ENCODE measurements around the gene IFNG-AS1.

Gene IFNG-AS1

DNA sequence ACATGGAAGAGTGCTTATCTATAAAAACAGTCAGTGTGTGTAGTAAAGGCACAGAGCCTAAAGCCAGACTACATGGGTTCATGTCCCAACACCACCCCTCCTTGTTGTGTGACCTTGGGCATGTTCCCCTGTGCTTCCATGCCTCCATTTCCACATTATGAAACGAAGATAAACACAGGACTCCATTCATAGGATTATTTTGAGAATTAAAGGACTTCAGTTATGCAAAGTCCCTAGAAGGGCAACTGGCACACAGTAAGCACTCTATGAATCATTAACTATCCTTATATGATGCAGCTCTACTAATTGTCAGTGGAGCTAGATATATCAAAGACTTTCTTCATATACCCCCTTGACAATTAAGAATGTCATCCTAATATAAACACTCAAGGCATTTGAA is 17.8 kb downstream of the IFNG-AS1 start:
- H3K4me3 Mint-ChIP-seq: no peak overlapping the region

GRCh38 chr12:68007466-68007865 is 18.2 kb downstream of the IFNG-AS1 start:
- peaks cover 10% of the 10 kb centered on the region for H3K4me1 Mint-ChIP-seq
- TF ChIP-seq CTCF (IDR thresholded peaks at IDR 0.05; ENCODE audit: unreplicated experiment in 3 of 3): no peak
- H3K4me3 Mint-ChIP-seq: no peak overlapping the region
- H3K27me3 Mint-ChIP-seq (ENCODE audit: low read depth): no peaks in the 10 kb centered on the region
- H3K36me3 Mint-ChIP-seq (ENCODE audit: low read depth): no peaks in the 10 kb centered on the region
- peaks cover 9% of the 10 kb centered on the region for H3K9me3 Mint-ChIP-seq
- H3K27ac Mint-ChIP-seq: peak overlapping the region in 1 of 3 experiments; percentile 56

More for the DNA sequence above, 17.8 kb downstream of the IFNG-AS1 start:
- H3K27me3 Mint-ChIP-seq (ENCODE audit: low read depth): no peaks in the 10 kb centered on the region
- TF ChIP-seq CTCF (IDR thresholded peaks at IDR 0.05; ENCODE audit: unreplicated experiment in 3 of 3): no peak
- H3K4me1 Mint-ChIP-seq: peaks cover 6% of the 10 kb centered on the region
- H3K27ac Mint-ChIP-seq: no peak overlapping the region
- no peaks in the 10 kb centered on the region for H3K36me3 Mint-ChIP-seq (ENCODE audit: low read depth)
- peaks cover 9% of the 10 kb centered on the region for H3K9me3 Mint-ChIP-seq

- Mint-ChIP-seq H3K27me3 (ENCODE audit: low read depth) (no peaks in the 10 kb centered on the region), H3K9me3 (no peaks in the 10 kb centered on the region), H3K36me3 (ENCODE audit: low read depth) (no peaks in the 10 kb centered on the region), H3K4me3 (no peak overlapping the region), H3K27ac (no peak overlapping the region), H3K4me1 (peaks cover 10% of the 10 kb centered on the region)
- no peak for TF ChIP-seq CTCF (IDR thresholded peaks at IDR 0.05; ENCODE audit: unreplicated experiment in 3 of 3)
Observed at GRCh38 chr12:68011206-68011881, 22.1 kb downstream of the IFNG-AS1 start.

GRCh38 chr12:68011882-68012207 is 22.6 kb downstream of the IFNG-AS1 start:
- Mint-ChIP-seq H3K27ac (no peak overlapping the region), H3K4me3 (no peak overlapping the region), H3K27me3 (ENCODE audit: low read depth) (no peaks in the 10 kb centered on the region), H3K4me1 (peaks cover 10% of the 10 kb centered on the region), H3K36me3 (ENCODE audit: low read depth) (no peaks in the 10 kb centered on the region), H3K9me3 (no peaks in the 10 kb centered on the region)
- TF ChIP-seq CTCF (IDR thresholded peaks at IDR 0.05; ENCODE audit: unreplicated experiment in 3 of 3): no peak

- Mint-ChIP-seq H3K4me3 (no peak overlapping the region), H3K27ac (no peak overlapping the region)
- no peak for TF ChIP-seq CTCF (IDR thresholded peaks at IDR 0.05; ENCODE audit: unreplicated experiment in 3 of 3)
Observed at GRCh38 chr12:68012712-68013111, 23.5 kb downstream of the IFNG-AS1 start.

DNA sequence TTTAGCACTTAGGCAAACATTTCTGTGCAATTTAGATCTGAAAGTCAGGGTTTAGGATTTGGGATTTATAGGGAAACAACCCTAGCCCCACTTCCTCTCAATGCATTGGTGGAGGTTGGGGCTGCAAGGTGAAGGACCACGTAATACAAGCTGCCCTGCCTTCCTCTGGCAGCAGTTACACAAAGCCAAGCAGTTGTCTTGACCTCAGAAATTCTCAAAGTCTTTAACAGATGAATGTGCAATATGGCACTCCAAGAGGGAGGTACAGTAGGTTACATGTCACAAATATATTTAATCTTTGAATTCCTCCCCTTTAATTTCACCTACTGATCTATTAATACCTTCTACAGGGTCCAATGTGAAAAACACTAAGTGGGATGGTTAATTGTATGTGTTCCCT is 23.9 kb downstream of the IFNG-AS1 start:
- H3K4me1 Mint-ChIP-seq: peaks cover 5% of the 10 kb centered on the region
- H3K4me3 Mint-ChIP-seq: no peak overlapping the region
- H3K36me3 Mint-ChIP-seq (ENCODE audit: low read depth): no peaks in the 10 kb centered on the region
- no peaks in the 10 kb centered on the region for H3K9me3 Mint-ChIP-seq
- no peak overlapping the region for H3K27ac Mint-ChIP-seq
- H3K27me3 Mint-ChIP-seq (ENCODE audit: low read depth): no peaks in the 10 kb centered on the region
- no peak for TF ChIP-seq CTCF (IDR thresholded peaks at IDR 0.05; ENCODE audit: unreplicated experiment in 3 of 3)

More at GRCh38 chr12:68012712-68013111, 23.5 kb downstream of the IFNG-AS1 start:
- Mint-ChIP-seq H3K36me3 (ENCODE audit: low read depth) (no peaks in the 10 kb centered on the region), H3K4me1 (peaks cover 5% of the 10 kb centered on the region), H3K27me3 (ENCODE audit: low read depth) (no peaks in the 10 kb centered on the region), H3K9me3 (no peaks in the 10 kb centered on the region)
